ENCODE data around the gene CORO1C. TPM values are rescaled to one million over a fixed set of nuclear protein-coding genes. Genes with fewer than 3 reads are reported as not detected.

CORO1C gene
- total RNA-seq, 1 experiment from 2014 or later, result 139 TPM

DNA sequence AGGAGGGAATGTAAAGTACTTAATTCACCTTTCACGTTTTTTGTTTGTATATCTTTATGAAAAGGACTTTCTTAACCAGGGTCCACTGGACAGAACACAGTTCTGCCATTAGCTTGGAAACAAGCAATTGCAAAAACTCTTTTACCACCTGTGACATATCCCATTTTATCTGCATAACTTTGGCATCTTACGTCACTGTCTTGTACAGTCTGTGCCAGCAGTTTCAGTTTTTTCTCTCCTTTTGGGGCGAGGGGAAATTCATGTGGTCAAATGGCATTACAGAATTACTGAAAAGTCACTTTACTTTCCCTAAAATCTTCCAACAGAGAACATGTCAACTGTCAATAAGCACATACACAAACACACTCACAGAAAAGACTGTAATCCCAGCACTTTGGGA lies 53.9 kb downstream of the CORO1C start:
- H3K4me1 ChIP-seq (replicated peaks; ENCODE audit: insufficient read depth), result no peaks in the 10 kb centered on the region
- no peaks in the 10 kb centered on the region for H3K27me3 ChIP-seq (ENCODE audit: insufficient read depth, low read depth)
- no peaks in the 10 kb centered on the region for H3K9me3 ChIP-seq (ENCODE audit: insufficient read depth, low read depth)
- intact Hi-C loops (cut with micrococcal nuclease; ENCODE audit: unreplicated experiment), result no loop called here
- peaks cover 27% of the 10 kb centered on the region for H3K79me2 ChIP-seq (ENCODE audit: low read depth)
- ChIA-PET POLR2A (ENCODE audit: unreplicated experiment) (no interaction called here), CTCF (interaction anchor here (0.6 kb wide), 1 partner anchor 1616 kb away, joined by 17 read pairs; no protein-coding TSS in a partner anchor)
- no peaks in the 10 kb centered on the region for H4K20me1 ChIP-seq (ENCODE audit: insufficient read depth)
- H3K9me2 ChIP-seq (ENCODE audit: insufficient read depth), result no peaks in the 10 kb centered on the region
- BruUV-seq (replicated peaks), result no TSS peak
- no peak overlapping the region for H3K4me3 ChIP-seq
- peaks cover 17% of the 10 kb centered on the region for H3F3A ChIP-seq (ENCODE audit: insufficient read depth, low read depth)
- no peak for TF ChIP-seq EZH2 (IDR thresholded peaks at IDR 0.05; ENCODE audit: low read depth)
- TF ChIP-seq, protein P1, sequence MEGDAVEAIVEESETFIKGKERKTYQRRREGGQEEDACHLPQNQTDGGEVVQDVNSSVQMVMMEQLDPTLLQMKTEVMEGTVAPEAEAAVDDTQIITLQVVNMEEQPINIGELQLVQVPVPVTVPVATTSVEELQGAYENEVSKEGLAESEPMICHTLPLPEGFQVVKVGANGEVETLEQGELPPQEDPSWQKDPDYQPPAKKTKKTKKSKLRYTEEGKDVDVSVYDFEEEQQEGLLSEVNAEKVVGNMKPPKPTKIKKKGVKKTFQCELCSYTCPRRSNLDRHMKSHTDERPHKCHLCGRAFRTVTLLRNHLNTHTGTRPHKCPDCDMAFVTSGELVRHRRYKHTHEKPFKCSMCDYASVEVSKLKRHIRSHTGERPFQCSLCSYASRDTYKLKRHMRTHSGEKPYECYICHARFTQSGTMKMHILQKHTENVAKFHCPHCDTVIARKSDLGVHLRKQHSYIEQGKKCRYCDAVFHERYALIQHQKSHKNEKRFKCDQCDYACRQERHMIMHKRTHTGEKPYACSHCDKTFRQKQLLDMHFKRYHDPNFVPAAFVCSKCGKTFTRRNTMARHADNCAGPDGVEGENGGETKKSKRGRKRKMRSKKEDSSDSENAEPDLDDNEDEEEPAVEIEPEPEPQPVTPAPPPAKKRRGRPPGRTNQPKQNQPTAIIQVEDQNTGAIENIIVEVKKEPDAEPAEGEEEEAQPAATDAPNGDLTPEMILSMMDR (conservative IDR thresholded peaks at IDR 0.05), result no peak
- H2AFZ ChIP-seq, result no peak overlapping the region
- no peaks in the 10 kb centered on the region; the same call in 1 of the 2 replicates for H3K36me3 ChIP-seq (ENCODE audit: low read depth)
- H3K27ac ChIP-seq, result no peak overlapping the region
- no peak for DNase-seq
- H3K4me2 ChIP-seq, result no peak overlapping the region

DNA sequence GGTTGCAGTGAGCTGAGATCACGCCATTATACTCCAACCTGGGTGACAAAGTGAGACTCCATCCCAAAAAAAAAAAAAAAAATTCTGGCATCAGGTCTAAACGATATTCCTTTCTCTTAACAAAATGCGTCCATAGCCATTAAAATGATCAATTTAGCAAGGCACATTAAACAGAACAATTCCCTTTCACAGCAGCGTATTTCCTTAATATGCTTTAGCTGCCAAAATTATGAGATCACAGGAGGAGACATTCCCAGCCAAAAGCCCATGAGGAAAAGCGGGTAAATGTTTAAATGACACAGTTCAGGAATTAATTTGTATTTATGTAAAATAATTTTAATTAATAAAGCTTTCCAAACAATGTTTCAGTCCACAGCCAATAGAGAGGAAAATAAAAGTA lies 54.6 kb downstream of the CORO1C start:
- Histone ChIP-seq H3K9me3 (ENCODE audit: insufficient read depth, low read depth) (no peaks in the 10 kb centered on the region), H3K4me2 (no peak overlapping the region), H3K27me3 (ENCODE audit: insufficient read depth, low read depth) (no peaks in the 10 kb centered on the region), H4K20me1 (ENCODE audit: insufficient read depth) (no peaks in the 10 kb centered on the region), H3K36me3 (ENCODE audit: low read depth) (no peaks in the 10 kb centered on the region; the same call in 1 of the 2 replicates), H3K9me2 (ENCODE audit: insufficient read depth) (no peaks in the 10 kb centered on the region), H3K4me3 (no peak overlapping the region), H3K79me2 (ENCODE audit: low read depth) (peaks cover 22% of the 10 kb centered on the region), H3K27ac (no peak overlapping the region), H2AFZ (no peak overlapping the region), H3F3A (ENCODE audit: insufficient read depth, low read depth) (peaks cover 17% of the 10 kb centered on the region), H3K4me1 (replicated peaks; ENCODE audit: insufficient read depth) (no peaks in the 10 kb centered on the region)
- no peak for DNase-seq
- TF ChIP-seq, protein P1 (conservative IDR thresholded peaks at IDR 0.05), result no peak
- TF ChIP-seq EZH2 (IDR thresholded peaks at IDR 0.05; ENCODE audit: low read depth), result no peak
- ChIA-PET CTCF (interaction anchor here (0.6 kb wide), 1 partner anchor 1615 kb away, joined by 17 read pairs; no protein-coding TSS in a partner anchor), POLR2A (ENCODE audit: unreplicated experiment) (no interaction called here)
- no TSS peak for BruUV-seq (replicated peaks)
- intact Hi-C loops (cut with micrococcal nuclease; ENCODE audit: unreplicated experiment), result no loop called here

DNA sequence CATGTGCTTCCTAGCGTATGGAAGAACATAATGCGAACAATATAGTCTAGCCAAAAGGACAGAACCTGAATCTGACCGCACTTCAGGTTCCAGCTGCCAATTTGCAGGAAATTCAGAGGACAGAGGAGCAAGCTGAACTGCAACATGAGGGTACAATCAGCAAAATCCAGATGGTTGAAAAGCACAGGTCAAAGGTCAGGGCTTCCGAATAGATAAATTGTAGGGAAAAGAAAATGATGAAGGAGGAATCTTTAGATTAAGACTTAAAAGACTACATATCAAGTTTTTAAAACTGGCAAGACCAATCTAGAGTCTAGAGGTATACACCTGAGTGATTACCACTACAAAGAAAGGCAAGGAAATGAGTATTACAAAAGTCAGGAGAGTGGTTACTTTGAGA lies 55.5 kb downstream of the CORO1C start:
- CTCF ChIA-PET, result no interaction called here
- intact Hi-C loops (cut with micrococcal nuclease; ENCODE audit: unreplicated experiment), result no loop called here
- H3K36me3 ChIP-seq (ENCODE audit: low read depth), result no peaks in the 10 kb centered on the region; the same call in 1 of the 2 replicates
- no TSS peak for BruUV-seq (replicated peaks)
- no peaks in the 10 kb centered on the region for H3K27me3 ChIP-seq (ENCODE audit: insufficient read depth, low read depth)
- POLR2A ChIA-PET (ENCODE audit: unreplicated experiment), result no interaction called here
- peaks cover 19% of the 10 kb centered on the region for H3K79me2 ChIP-seq (ENCODE audit: low read depth)
- H3K9me3 ChIP-seq (ENCODE audit: insufficient read depth, low read depth), result no peaks in the 10 kb centered on the region
- TF ChIP-seq, protein P1 (conservative IDR thresholded peaks at IDR 0.05), result no peak
- no peak for TF ChIP-seq EZH2 (IDR thresholded peaks at IDR 0.05; ENCODE audit: low read depth)
- no peak overlapping the region for H3K4me2 ChIP-seq
- no peak overlapping the region for H3K27ac ChIP-seq
- H4K20me1 ChIP-seq (ENCODE audit: insufficient read depth), result peaks cover 4% of the 10 kb centered on the region; the same call in 1 of the 2 replicates
- H3K9me2 ChIP-seq (ENCODE audit: insufficient read depth), result no peaks in the 10 kb centered on the region
- H3K4me3 ChIP-seq, result no peak overlapping the region
- DNase-seq, result no peak
- no peak overlapping the region for H2AFZ ChIP-seq
- peaks cover 17% of the 10 kb centered on the region for H3F3A ChIP-seq (ENCODE audit: insufficient read depth, low read depth)
- H3K4me1 ChIP-seq (replicated peaks; ENCODE audit: insufficient read depth), result no peaks in the 10 kb centered on the region

Data from PC-9 (cell line).